PFSK-1 (cell line): Measurements from ENCODE around the gene COL8A1.

Experiments
- FOXP2 ChIP-seq: optimal IDR thresholded peaks from 2 replicates; pipeline ENCODE3; 2011; ENCODE audit warnings: borderline replicate concordance, control low read depth, inconsistent platforms; ENCODE audit not compliant: insufficient read depth; ENCODE audit errors: extremely low read length, extremely low read depth
- POLR2AphosphoS5 ChIP-seq: IDR thresholded peaks from 2 replicates; pipeline ENCODE4 v1.6.1; 2012; ENCODE audit warnings: low read depth, mild to moderate bottlenecking, control low read depth, low read length, moderate library complexity
- SIN3A ChIP-seq: IDR thresholded peaks from 2 replicates; pipeline ENCODE4 v1.6.1; 2012; ENCODE audit warnings: mild to moderate bottlenecking, low read length, moderate library complexity, borderline replicate concordance; ENCODE audit not compliant: insufficient read depth
- TAF1 ChIP-seq: IDR thresholded peaks from 2 replicates; pipeline ENCODE4 v1.6.1; 2012; ENCODE audit warnings: low read length, control low read depth, borderline replicate concordance; ENCODE audit not compliant: insufficient read depth
- TF ChIP-seq, protein P1 (sequence below), 2 experiments: IDR thresholded peaks; 2 replicates each; pipeline versions ENCODE4 v1.6.1 to v1.8.0; 2011 to 2012; ENCODE audit warnings: low read depth in 2 of 2, low read length in 2 of 2, control low read depth in 1 of 2, inconsistent platforms in 1 of 2, mild to moderate bottlenecking in 1 of 2, moderate library complexity in 1 of 2; ENCODE audit not compliant: insufficient read depth in 1 of 2

COL8A1 gene

GRCh38 chr3:99678023-99678422 lies 39.6 kb downstream of the COL8A1 start:
- TF ChIP-seq SIN3A (no peak), POLR2AphosphoS5 (no peak), FOXP2 (no peak), TAF1 (no peak)
- TF ChIP-seq, protein P1, sequence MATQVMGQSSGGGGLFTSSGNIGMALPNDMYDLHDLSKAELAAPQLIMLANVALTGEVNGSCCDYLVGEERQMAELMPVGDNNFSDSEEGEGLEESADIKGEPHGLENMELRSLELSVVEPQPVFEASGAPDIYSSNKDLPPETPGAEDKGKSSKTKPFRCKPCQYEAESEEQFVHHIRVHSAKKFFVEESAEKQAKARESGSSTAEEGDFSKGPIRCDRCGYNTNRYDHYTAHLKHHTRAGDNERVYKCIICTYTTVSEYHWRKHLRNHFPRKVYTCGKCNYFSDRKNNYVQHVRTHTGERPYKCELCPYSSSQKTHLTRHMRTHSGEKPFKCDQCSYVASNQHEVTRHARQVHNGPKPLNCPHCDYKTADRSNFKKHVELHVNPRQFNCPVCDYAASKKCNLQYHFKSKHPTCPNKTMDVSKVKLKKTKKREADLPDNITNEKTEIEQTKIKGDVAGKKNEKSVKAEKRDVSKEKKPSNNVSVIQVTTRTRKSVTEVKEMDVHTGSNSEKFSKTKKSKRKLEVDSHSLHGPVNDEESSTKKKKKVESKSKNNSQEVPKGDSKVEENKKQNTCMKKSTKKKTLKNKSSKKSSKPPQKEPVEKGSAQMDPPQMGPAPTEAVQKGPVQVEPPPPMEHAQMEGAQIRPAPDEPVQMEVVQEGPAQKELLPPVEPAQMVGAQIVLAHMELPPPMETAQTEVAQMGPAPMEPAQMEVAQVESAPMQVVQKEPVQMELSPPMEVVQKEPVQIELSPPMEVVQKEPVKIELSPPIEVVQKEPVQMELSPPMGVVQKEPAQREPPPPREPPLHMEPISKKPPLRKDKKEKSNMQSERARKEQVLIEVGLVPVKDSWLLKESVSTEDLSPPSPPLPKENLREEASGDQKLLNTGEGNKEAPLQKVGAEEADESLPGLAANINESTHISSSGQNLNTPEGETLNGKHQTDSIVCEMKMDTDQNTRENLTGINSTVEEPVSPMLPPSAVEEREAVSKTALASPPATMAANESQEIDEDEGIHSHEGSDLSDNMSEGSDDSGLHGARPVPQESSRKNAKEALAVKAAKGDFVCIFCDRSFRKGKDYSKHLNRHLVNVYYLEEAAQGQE (IDR thresholded peaks at IDR 0.05; ENCODE audit: insufficient read depth in 1 of 2, low read depth in 2 of 2, low read length in 2 of 2), result no peak

DNA sequence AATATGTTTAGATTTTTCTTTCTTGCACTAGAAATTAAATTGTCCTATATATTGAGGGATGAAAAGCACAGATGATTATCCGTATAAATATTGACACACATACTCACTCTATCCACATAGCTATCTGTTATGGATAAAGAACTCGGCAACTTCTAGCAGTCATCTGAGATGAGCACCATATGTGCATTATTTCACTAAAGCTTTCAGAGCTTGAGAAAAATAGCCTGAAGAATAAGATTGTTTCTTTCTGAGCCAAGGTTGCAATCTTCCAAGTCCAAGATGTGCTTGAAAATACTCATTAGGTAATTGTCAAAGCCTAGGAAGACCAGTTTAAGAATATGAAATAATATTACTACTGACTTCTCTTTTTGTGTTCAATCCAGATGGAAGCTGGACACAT lies 40.5 kb downstream of the COL8A1 start:
- TF ChIP-seq, protein P1 (IDR thresholded peaks at IDR 0.05; ENCODE audit: insufficient read depth in 1 of 2, low read depth in 2 of 2, low read length in 2 of 2), result no peak
- TF ChIP-seq FOXP2 (no peak), POLR2AphosphoS5 (no peak), SIN3A (no peak), TAF1 (no peak)

DNA sequence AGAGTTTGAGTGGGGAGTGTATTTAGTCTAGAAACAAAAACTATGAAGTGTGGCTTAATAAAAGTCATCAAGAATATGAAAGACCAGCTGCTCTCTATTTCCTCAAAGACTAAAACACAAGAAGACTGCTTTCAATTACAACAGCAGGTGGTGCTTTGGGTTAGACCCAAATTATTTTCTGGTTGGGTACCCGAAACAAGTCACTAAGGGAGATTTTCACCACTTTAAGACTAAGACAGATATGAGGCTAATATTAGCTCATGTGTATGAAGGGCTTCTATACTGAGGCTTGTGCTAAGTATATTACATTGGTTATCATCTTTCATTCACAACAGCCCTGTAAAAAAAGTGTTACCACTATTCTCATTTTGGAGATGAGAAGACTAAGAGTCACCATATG lies 43.1 kb downstream of the COL8A1 start:
- TF ChIP-seq TAF1, result no peak
- TF ChIP-seq, protein P1 (IDR thresholded peaks at IDR 0.05; ENCODE audit: insufficient read depth in 1 of 2, low read depth in 2 of 2, low read length in 2 of 2), result no peak
- no peak for TF ChIP-seq POLR2AphosphoS5
- no peak for TF ChIP-seq FOXP2
- TF ChIP-seq SIN3A, result no peak

DNA sequence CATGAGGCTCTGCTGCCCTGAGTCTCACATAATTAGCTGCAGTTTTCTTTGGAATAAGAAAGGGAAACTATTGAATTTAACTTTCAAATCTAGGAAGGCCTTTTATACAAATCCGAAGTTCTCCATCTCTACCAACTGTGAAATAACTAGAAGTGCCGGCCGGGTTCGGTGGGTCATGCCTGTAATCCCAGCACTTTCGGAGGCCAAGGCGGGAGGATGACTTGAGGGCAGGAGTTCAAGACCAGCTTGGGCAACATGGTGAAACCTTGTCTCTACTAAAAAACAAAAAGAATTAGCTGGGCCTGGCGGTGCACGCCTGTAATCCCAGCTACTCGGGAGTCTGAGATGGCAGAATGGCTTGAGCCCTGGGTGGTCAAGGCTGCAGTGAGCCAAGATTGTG lies 43.6 kb downstream of the COL8A1 start:
- TF ChIP-seq FOXP2 (no peak), POLR2AphosphoS5 (no peak), SIN3A (no peak), TAF1 (no peak)
- TF ChIP-seq, protein P1 (IDR thresholded peaks at IDR 0.05; ENCODE audit: insufficient read depth in 1 of 2, low read depth in 2 of 2, low read length in 2 of 2), result no peak

- TF ChIP-seq FOXP2 (no peak), SIN3A (no peak), POLR2AphosphoS5 (no peak), TAF1 (no peak)
- TF ChIP-seq, protein P1 (IDR thresholded peaks at IDR 0.05; ENCODE audit: insufficient read depth in 1 of 2, low read depth in 2 of 2, low read length in 2 of 2), result no peak
Observed at GRCh38 chr3:99683465-99683864, 45.1 kb downstream of the COL8A1 start.
